ENCODE data around the gene TNFRSF14.
"Not testable (repeated sequence)": the region's sequence is repeated elsewhere in the genome, so short reads cannot be mapped to it uniquely, and the experiment has no call there.

TNFRSF14 gene

GRCh38 chr1:2564006-2564814 lies 8.0 kb downstream of the TNFRSF14 start:
- DNase-seq (ENCODE audit: insufficient read length, low spot score) (no peak), FAIRE-seq (no peak)
- TF ChIP-seq TAF1 (IDR thresholded peaks at IDR 0.05; ENCODE audit: low read depth, low read length), result no peak
- no peak for TF ChIP-seq POLR2AphosphoS5 (IDR thresholded peaks at IDR 0.05; ENCODE audit: low read depth, low read length)
- no peak for TF ChIP-seq SPI1 (IDR thresholded peaks at IDR 0.05; ENCODE audit: low read depth, low read length)
- no peak for TF ChIP-seq POU2F2 (IDR thresholded peaks at IDR 0.05; ENCODE audit: low read depth, low read length)
- TF ChIP-seq POLR2A (IDR thresholded peaks at IDR 0.05; ENCODE audit: low read depth, low read length), result no peak
- no peak for TF ChIP-seq PAX5 (IDR thresholded peaks at IDR 0.05; ENCODE audit: insufficient read depth, low read length, severe bottlenecking)

DNA sequence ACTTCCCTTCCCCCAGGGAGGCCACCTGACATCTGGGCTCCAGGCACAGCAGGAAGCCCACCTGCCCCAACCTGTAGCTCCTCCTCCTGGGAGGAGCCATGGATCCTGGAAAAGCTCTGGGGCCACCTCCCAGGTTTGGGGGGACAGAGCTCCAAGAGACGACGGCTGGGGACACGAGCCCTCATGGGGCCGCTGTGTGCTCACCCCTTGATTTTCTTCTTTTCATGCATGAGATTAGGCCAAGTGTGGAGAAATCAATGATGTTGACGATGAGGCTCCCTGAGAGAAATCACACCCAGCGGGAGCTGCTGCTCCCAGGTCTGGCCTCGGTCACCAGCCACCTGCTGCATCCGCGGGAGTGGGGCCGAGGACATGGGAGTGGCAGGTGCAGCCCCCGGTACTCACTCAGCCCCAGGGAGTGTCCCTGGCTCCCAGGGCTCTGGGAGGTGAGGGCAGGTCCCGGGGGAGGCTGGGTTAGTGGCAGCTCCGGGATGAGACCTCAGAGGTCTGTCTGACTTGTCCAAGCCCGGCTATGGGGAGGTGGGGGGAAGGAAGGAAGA lies 8.7 kb downstream of the TNFRSF14 start:
- TF ChIP-seq TAF1 (IDR thresholded peaks at IDR 0.05; ENCODE audit: low read depth, low read length) (no peak), POU2F2 (IDR thresholded peaks at IDR 0.05; ENCODE audit: low read depth, low read length) (no peak), PAX5 (IDR thresholded peaks at IDR 0.05; ENCODE audit: insufficient read depth, low read length, severe bottlenecking) (no peak)
- FAIRE-seq (no peak), DNase-seq (ENCODE audit: insufficient read length, low spot score) (no peak)

DNA sequence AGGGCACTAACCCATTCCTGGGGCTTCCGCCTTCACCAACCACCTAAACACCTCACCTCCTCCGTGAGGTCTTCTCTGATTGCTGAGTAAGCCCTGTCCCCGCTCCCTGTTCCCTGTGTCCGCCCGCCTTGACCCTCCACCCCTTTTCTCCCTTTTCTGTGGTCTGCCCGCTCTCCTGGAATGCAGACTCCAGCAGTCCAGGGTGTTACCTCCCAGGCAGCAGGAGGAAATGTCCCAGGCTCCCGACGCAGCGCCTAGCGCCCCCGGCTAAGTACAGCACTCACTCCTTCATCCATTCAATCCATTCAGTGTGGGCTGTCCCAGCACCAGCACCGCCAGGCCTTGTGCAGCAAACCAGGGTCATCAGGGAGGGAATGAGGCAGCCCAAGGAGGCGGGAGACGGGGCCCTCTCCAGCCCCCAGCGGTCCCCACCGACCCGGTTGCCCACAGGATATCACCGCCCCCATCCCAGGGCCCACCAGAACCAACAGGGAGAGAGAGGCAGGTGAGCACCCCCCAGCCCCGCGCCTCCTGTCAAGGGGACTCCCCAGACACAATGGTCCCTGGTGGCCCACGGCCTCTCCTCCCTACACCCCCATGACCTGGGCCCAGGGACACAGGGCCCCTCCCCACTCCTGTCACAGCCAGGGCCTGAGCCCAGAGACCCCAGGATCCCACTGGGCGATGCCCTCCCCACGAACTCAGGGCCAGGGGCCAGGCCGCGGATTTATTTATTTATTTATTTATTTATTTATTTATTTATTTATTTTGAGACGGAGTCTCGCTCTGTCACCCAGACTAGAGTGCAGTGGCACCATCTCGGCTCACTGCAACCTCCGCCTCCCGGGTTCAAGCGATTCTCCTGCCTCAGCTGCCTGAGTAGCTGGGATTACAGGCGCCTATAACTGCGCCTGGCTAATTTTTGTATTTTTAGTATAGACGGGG lies 10.2 kb downstream of the TNFRSF14 start:
- no peak for TF ChIP-seq PAX5 (IDR thresholded peaks at IDR 0.05; ENCODE audit: insufficient read depth, low read length, severe bottlenecking)
- no peak for TF ChIP-seq SPI1 (IDR thresholded peaks at IDR 0.05; ENCODE audit: low read depth, low read length)
- no peak for TF ChIP-seq POU2F2 (IDR thresholded peaks at IDR 0.05; ENCODE audit: low read depth, low read length)
- TF ChIP-seq POLR2A (IDR thresholded peaks at IDR 0.05; ENCODE audit: low read depth, low read length), result no peak
- TF ChIP-seq TAF1 (IDR thresholded peaks at IDR 0.05; ENCODE audit: low read depth, low read length), result no peak
- TF ChIP-seq POLR2AphosphoS5 (IDR thresholded peaks at IDR 0.05; ENCODE audit: low read depth, low read length), result no peak
- DNase-seq (ENCODE audit: insufficient read length, low spot score), result no peak
- no peak for FAIRE-seq

- DNase-seq (ENCODE audit: insufficient read length, low spot score), result no peak
- no peak for FAIRE-seq
- no peak for TF ChIP-seq POLR2A (IDR thresholded peaks at IDR 0.05; ENCODE audit: low read depth, low read length)
- no peak for TF ChIP-seq POLR2AphosphoS5 (IDR thresholded peaks at IDR 0.05; ENCODE audit: low read depth, low read length)
- TF ChIP-seq PAX5 (IDR thresholded peaks at IDR 0.05; ENCODE audit: insufficient read depth, low read length, severe bottlenecking), result no peak
- no peak for TF ChIP-seq POU2F2 (IDR thresholded peaks at IDR 0.05; ENCODE audit: low read depth, low read length)
- no peak for TF ChIP-seq SPI1 (IDR thresholded peaks at IDR 0.05; ENCODE audit: low read depth, low read length)
- no peak for TF ChIP-seq TAF1 (IDR thresholded peaks at IDR 0.05; ENCODE audit: low read depth, low read length)
Measured at GRCh38 chr1:2567083-2567679, 11.0 kb downstream of the TNFRSF14 start.

DNA sequence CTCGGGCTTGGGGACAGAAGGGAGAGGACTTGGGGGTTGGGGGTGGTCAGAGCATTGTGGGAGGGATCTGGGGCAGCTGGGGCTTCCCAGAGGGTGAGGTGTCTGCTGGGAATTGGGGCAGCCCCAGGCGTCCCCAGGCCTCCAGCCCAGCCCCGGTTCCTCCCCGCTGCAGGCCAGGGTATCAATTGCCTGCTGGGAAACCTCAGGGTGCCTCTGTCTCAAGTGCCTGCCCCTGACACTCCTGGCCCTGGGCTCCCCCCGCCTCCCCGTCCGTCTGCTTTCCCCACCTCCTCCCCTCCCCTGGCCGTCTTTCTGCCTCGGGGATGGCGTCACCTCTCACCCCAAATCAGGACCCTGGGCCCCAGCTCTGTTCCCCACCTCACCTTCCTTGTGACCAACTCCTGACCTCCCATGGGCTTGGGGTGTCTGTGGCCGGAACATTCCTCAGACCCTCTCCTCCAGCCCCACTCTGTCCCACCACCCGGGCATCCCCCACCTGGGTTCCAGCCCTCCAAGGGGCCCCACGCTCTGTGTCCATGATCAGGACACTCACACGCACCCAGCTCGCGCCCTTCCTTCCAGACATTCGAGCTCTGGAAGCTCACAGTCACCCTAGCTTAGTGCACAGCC lies 12.1 kb downstream of the TNFRSF14 start:
- FAIRE-seq, result peak; percentile 81
- not testable (repeated sequence) for DNase-seq (ENCODE audit: insufficient read length, low spot score)

DNA sequence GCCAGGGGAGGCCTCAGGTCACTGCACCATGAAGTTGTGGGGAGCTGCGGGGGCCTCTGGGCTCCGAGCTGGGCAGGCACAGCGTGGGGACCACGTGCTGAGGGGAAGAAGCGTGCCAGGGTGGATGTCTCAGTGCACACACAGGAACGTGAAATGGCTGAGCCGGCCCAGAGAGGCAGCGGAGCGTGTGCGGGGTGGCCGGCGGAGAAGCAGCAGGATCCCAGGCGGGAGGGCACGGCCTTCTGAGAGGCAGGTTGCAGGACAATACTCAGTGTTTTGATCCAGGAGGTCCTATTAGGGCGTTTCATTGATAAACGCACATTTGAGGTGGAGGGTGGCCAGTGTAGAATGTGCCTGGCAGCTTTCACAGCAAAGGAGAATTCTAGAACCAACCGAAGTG lies 12.9 kb downstream of the TNFRSF14 start:
- DNase-seq (ENCODE audit: insufficient read length, low spot score), result no peak
- TF ChIP-seq POLR2AphosphoS5 (IDR thresholded peaks at IDR 0.05; ENCODE audit: low read depth, low read length) (no peak), SPI1 (IDR thresholded peaks at IDR 0.05; ENCODE audit: low read depth, low read length) (no peak), TAF1 (IDR thresholded peaks at IDR 0.05; ENCODE audit: low read depth, low read length) (no peak), POU2F2 (IDR thresholded peaks at IDR 0.05; ENCODE audit: low read depth, low read length) (no peak), POLR2A (IDR thresholded peaks at IDR 0.05; ENCODE audit: low read depth, low read length) (no peak), PAX5 (IDR thresholded peaks at IDR 0.05; ENCODE audit: insufficient read depth, low read length, severe bottlenecking) (no peak)
- FAIRE-seq, result no peak

DNA sequence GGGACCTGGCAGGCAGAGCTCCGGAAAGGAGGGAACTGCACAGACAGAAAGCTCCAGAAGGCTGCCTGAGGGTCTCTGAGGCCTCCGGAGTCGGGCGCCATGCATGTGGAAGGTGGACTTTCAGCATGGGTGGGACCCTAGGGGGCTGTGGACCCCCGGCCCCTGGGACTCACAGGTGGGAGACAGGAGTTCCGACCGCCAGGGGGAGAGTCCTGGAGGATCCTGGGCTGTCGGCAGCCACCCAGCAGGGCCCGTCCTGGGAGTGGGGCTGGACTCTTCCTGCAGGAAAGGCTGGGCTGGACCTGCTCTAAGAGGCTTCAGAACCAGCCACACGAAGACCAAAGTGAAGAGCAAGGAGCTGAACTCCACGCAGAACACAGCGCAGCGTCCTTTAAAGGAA lies 13.5 kb downstream of the TNFRSF14 start:
- FAIRE-seq, result not testable (repeated sequence)

DNA sequence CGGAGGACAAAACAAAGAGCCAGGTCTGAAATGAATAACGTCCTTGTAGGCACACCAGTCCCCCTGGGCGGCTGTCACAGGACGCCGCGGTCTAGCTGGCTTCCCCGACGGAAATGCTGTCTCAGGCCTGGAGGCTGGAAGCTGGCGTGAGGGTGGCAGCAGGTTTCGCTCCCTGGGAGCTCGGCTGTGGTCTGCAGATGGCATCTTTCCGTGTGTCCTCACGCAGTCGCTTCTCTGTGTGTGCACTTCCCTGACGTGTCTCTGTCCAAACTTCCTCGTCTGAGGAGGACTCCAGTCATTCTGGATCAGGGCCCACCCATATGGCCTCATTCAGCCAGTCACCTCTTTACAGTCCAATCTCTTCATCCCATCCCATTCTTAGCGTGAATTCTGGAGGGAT lies 14.2 kb downstream of the TNFRSF14 start:
- no peak for TF ChIP-seq POLR2A (IDR thresholded peaks at IDR 0.05; ENCODE audit: low read depth, low read length)
- TF ChIP-seq POU2F2 (IDR thresholded peaks at IDR 0.05; ENCODE audit: low read depth, low read length), result no peak
- no peak for TF ChIP-seq POLR2AphosphoS5 (IDR thresholded peaks at IDR 0.05; ENCODE audit: low read depth, low read length)
- TF ChIP-seq TAF1 (IDR thresholded peaks at IDR 0.05; ENCODE audit: low read depth, low read length), result no peak
- no peak for TF ChIP-seq PAX5 (IDR thresholded peaks at IDR 0.05; ENCODE audit: insufficient read depth, low read length, severe bottlenecking)
- no peak for TF ChIP-seq SPI1 (IDR thresholded peaks at IDR 0.05; ENCODE audit: low read depth, low read length)
- FAIRE-seq (no peak), DNase-seq (ENCODE audit: insufficient read length, low spot score) (no peak)

More for the DNA sequence above, 13.5 kb downstream of the TNFRSF14 start:
- DNase-seq (ENCODE audit: insufficient read length, low spot score), result not testable (repeated sequence)

DNA sequence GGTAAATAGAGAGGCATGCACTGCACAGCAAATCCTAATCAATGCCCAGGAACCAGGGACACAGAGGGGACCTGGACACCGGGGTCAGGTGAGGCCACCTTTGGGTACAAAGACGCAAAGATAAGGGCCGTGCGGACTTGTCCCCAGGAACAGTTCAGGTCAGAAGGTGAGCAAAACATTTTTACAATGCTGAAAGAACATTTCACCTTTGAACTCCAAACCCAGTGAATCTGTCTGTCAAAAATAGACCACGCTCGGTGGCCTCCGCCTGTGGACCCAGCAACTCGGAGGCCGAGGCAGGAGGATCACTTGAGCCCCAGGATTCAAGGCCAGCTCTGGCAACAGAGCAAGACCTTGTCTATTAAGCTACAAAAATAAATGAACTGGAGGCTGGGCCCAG lies 15.2 kb downstream of the TNFRSF14 start:
- TF ChIP-seq TAF1 (IDR thresholded peaks at IDR 0.05; ENCODE audit: low read depth, low read length) (no peak), PAX5 (IDR thresholded peaks at IDR 0.05; ENCODE audit: insufficient read depth, low read length, severe bottlenecking) (no peak), POU2F2 (IDR thresholded peaks at IDR 0.05; ENCODE audit: low read depth, low read length) (no peak), POLR2AphosphoS5 (IDR thresholded peaks at IDR 0.05; ENCODE audit: low read depth, low read length) (no peak), SPI1 (IDR thresholded peaks at IDR 0.05; ENCODE audit: low read depth, low read length) (no peak), POLR2A (IDR thresholded peaks at IDR 0.05; ENCODE audit: low read depth, low read length) (no peak)
- DNase-seq (ENCODE audit: insufficient read length, low spot score) (no peak), FAIRE-seq (no peak)
